Breast epithelium (tissue), 4 donors: ENCODE measurements around the gene MACROH2A1. TPM values are rescaled to one million over a fixed set of nuclear protein-coding genes. Genes with fewer than 3 reads are reported as not detected.
A peak's percentile ranks its signal among the peaks of the same experiment; 100 is the strongest.

ENCODE experiments used
- DNase-seq, 2 donors: peaks; one replicate each; pipeline ENCODE4 v3.0.0-alpha.2; 2019; ENCODE audit warnings: low spot score in 2 of 2
- H3K27ac ChIP-seq, 2 donors: fragments of 200-600 bp; sonication (generic) in 1 of 2; one replicate each; pipeline ENCODE4 v1.5.1; 2016 to 2019; ENCODE audit warnings: mild to moderate bottlenecking in 1 of 2
- H3K27me3 ChIP-seq, 2 donors: fragments of 200-600 bp; sonication (generic) in 1 of 2; one replicate each; pipeline versions ENCODE4 v1.5.1 to v1.6.0; 2017 to 2019; ENCODE audit warnings: control low read depth in 1 of 2, mild to moderate bottlenecking in 1 of 2
- H3K36me3 ChIP-seq: fragments of 200-600 bp; one replicate; pipeline ENCODE4 v1.5.1; 2019
- H3K4me1 ChIP-seq, 2 donors: fragments of 200-600 bp; sonication (generic); one replicate each; pipeline ENCODE4 v1.5.1; 2016 to 2019; ENCODE audit warnings: control low read depth in 1 of 2
- H3K4me3 ChIP-seq, 3 donors: fragments of 200-600 bp; sonication (generic); 1 replicate in 2 of 3; 2 replicates in 1 of 3; pipeline ENCODE4 v1.5.1; 2016 to 2019; ENCODE audit warnings: mild to moderate bottlenecking in 3 of 3, moderate library complexity in 2 of 3
- H3K9me3 ChIP-seq, 2 donors: fragments of 200-600 bp; sonication (generic) in 1 of 2; one replicate each; pipeline ENCODE4 v1.5.1; 2016 to 2019; ENCODE audit warnings: control low read depth in 1 of 2
- CTCF ChIP-seq, 3 donors: fragments of 450-650 bp; IDR thresholded peaks; one replicate each; pipeline ENCODE4 v1.5.1; 2016 to 2017; ENCODE audit warnings: antibody characterized with exemption in 3 of 3, mild to moderate bottlenecking in 3 of 3, moderate library complexity in 3 of 3
- POLR2A ChIP-seq: fragments of 450-650 bp; IDR thresholded peaks from one replicate; pipeline ENCODE4 v1.6.1; 2016; ENCODE audit warnings: antibody characterized with exemption, mild to moderate bottlenecking, moderate library complexity
- POLR2AphosphoS5 ChIP-seq, 3 donors: sonication (generic); formaldehyde crosslinking; IDR thresholded peaks; one replicate each; pipeline ENCODE4 v1.6.1; 2017; ENCODE audit warnings: antibody characterized with exemption in 3 of 3
- intact Hi-C: fragments of 100-400 bp; cut with DNase I; formaldehyde crosslinking; loops from one replicate; pipeline ENCODE4 v1.15.1; 2023; ENCODE audit warnings: low total_unique reads
- total RNA-seq, 3 donors: library from RNA; depleted of rRNA; stranded (reverse); fragments of >200 nt; gene quantifications; one replicate each; pipeline ENCODE4 v1.1.0, GENCODE V29; 2016

Gene MACROH2A1
- total RNA-seq, 3 donors from 2014 or later = 255 to 293 (median 272) TPM

- Histone ChIP-seq H3K36me3 (no peaks in the 10 kb centered on the region), H3K4me3 (no peak overlapping the region), H3K9me3 (no peaks in the 10 kb centered on the region), H3K27me3 (no peaks in the 10 kb centered on the region), H3K27ac (no peak overlapping the region), H3K4me1 (no peaks in the 10 kb centered on the region)
- peak in 1 of 2 donors; percentile 11 for DNase-seq
- intact Hi-C loops = no loop called here
- TF ChIP-seq POLR2A (no peak), CTCF (IDR thresholded peaks at IDR 0.05) (no peak), POLR2AphosphoS5 (IDR thresholded peaks at IDR 0.05) (no peak)
These were observed 43.6 kb upstream of the MACROH2A1 start for GRCh38 chr5:135442431-135443160.

DNA sequence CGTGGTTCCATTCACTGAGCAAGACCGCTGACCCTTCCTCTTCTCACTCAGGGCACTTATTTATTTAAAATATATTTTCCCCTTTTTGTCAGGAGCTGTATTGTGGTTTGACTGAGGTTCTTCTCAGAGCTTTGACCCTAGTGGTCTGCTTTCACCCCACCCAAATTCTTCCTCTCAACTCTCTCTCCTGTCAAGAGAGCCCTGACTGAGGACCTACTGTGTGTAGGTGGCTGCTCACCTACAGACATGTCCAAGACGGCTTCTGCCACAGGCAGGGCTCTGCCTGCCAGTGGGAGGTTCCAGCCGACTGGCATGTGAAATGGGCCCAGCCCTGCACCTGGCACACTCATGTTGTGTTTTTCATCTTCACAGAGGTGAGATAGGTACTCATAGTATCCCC, 42.9 kb upstream of the MACROH2A1 start:
- Histone ChIP-seq H3K4me1 (no peaks in the 10 kb centered on the region), H3K36me3 (no peaks in the 10 kb centered on the region), H3K27me3 (no peaks in the 10 kb centered on the region), H3K9me3 (no peaks in the 10 kb centered on the region), H3K4me3 (no peak overlapping the region), H3K27ac (no peak overlapping the region)
- TF ChIP-seq CTCF (IDR thresholded peaks at IDR 0.05) (no peak), POLR2AphosphoS5 (IDR thresholded peaks at IDR 0.05) (no peak), POLR2A (no peak)
- intact Hi-C loops = no loop called here
- no peak for DNase-seq

- no peak overlapping the region for H3K4me3 ChIP-seq
These were observed 42.4 kb upstream of the MACROH2A1 start for GRCh38 chr5:135441350-135441831.

GRCh38 chr5:135440916-135441315, 41.9 kb upstream of the MACROH2A1 start:
- Histone ChIP-seq H3K4me3 (no peak overlapping the region), H3K4me1 (no peaks in the 10 kb centered on the region), H3K27ac (no peak overlapping the region), H3K9me3 (no peaks in the 10 kb centered on the region), H3K27me3 (no peaks in the 10 kb centered on the region), H3K36me3 (no peaks in the 10 kb centered on the region)
- no peak for TF ChIP-seq POLR2A
- no peak for TF ChIP-seq POLR2AphosphoS5 (IDR thresholded peaks at IDR 0.05)
- TF ChIP-seq CTCF (IDR thresholded peaks at IDR 0.05) = no peak
- intact Hi-C loops = no loop called here
- DNase-seq = no peak

More at GRCh38 chr5:135441350-135441831, 42.4 kb upstream of the MACROH2A1 start:
- no peaks in the 10 kb centered on the region for H3K9me3 ChIP-seq
- H3K27ac ChIP-seq = no peak overlapping the region
- intact Hi-C loops = no loop called here
- no peaks in the 10 kb centered on the region for H3K27me3 ChIP-seq
- H3K36me3 ChIP-seq = no peaks in the 10 kb centered on the region
- DNase-seq = peak in 1 of 2 donors; percentile 13
- H3K4me1 ChIP-seq = no peaks in the 10 kb centered on the region
- TF ChIP-seq CTCF (IDR thresholded peaks at IDR 0.05) (no peak), POLR2A (no peak), POLR2AphosphoS5 (IDR thresholded peaks at IDR 0.05) (no peak)
